G401.6 (cell line): ENCODE measurements around the gene HES1.
A peak's percentile ranks its signal among the peaks of the same experiment; 100 is the strongest.
"Not testable (repeated sequence)": the region's sequence is repeated elsewhere in the genome, so short reads cannot be mapped to it uniquely, and the experiment has no call there.

Experiments used
- FAIRE-seq: peaks from 2 replicates; lab custom pipeline; 2012; peaks lifted over from hg19 to GRCh38; lab: Jason Lieb, UNC

The HES1 gene

GRCh38 chr3:194135806-194136518, at the start of gene HES1:
Gene HES1 (plus strand): TSS chr3:194136148. CDS start chr3:194136381, 233 bp downstream.
- peak; percentile 65 for FAIRE-seq

- no peak for FAIRE-seq
Observed at GRCh38 chr3:194086388-194087075, 49.4 kb upstream of the HES1 start.

- no peak for FAIRE-seq
Observed at GRCh38 chr3:194087280-194087679, 48.7 kb upstream of the HES1 start.

- no peak for FAIRE-seq
Observed at GRCh38 chr3:194087995-194088855, 47.7 kb upstream of the HES1 start.

- no peak for FAIRE-seq
Observed at GRCh38 chr3:194089357-194090177, 46.4 kb upstream of the HES1 start.

- not testable (repeated sequence) for FAIRE-seq
Observed at GRCh38 chr3:194090178-194090555, 45.8 kb upstream of the HES1 start.

GRCh38 chr3:194090716-194091115, 45.2 kb upstream of the HES1 start:
- no peak for FAIRE-seq

- FAIRE-seq: no peak
Observed at GRCh38 chr3:194091141-194091540, 44.8 kb upstream of the HES1 start.

GRCh38 chr3:194091897-194092296, 44.1 kb upstream of the HES1 start:
- not testable (repeated sequence) for FAIRE-seq

GRCh38 chr3:194092881-194093301, 43.1 kb upstream of the HES1 start:
- FAIRE-seq: no peak

GRCh38 chr3:194093842-194094241, 42.1 kb upstream of the HES1 start:
- no peak for FAIRE-seq

- FAIRE-seq: no peak
Observed at GRCh38 chr3:194095464-194095863, 40.5 kb upstream of the HES1 start.

GRCh38 chr3:194095902-194096301, 40.0 kb upstream of the HES1 start:
- no peak for FAIRE-seq

- FAIRE-seq: no peak
Observed at GRCh38 chr3:194097141-194097882, 38.6 kb upstream of the HES1 start.

- FAIRE-seq: no peak
Observed at GRCh38 chr3:194098081-194098842, 37.7 kb upstream of the HES1 start.

- FAIRE-seq: no peak
Observed at GRCh38 chr3:194098843-194099183, 37.1 kb upstream of the HES1 start.

GRCh38 chr3:194099215-194099614, 36.7 kb upstream of the HES1 start:
- no peak for FAIRE-seq

- FAIRE-seq: no peak
Observed at GRCh38 chr3:194100856-194101390, 35.0 kb upstream of the HES1 start.

- no peak for FAIRE-seq
Observed at GRCh38 chr3:194101592-194102432, 34.1 kb upstream of the HES1 start.
